Measurements from ENCODE around the gene CACHD1.

- no peak for TF ChIP-seq SMARCC2 (IDR thresholded peaks at IDR 0.05; ENCODE audit: low read depth)
- TF ChIP-seq CTCF (IDR thresholded peaks at IDR 0.05 in 2 of 3, conservative IDR thresholded peaks at IDR 0.05 in 1 of 3; ENCODE audit: insufficient read depth in 2 of 3, low read depth in 1 of 3, low read length in 3 of 3), result no peak
- no peak for TF ChIP-seq DPF2 (IDR thresholded peaks at IDR 0.05)
These were observed 184.8 kb downstream of the CACHD1 start for GRCh38 chr1:64654519-64655341.

Data from K562 (cell line).